Epithelial cell of esophagus (primary cell): ENCODE measurements around the gene S100G.
"Not testable (repeated sequence)": the region's sequence is repeated elsewhere in the genome, so short reads cannot be mapped to it uniquely, and the experiment has no call there.

Source experiments
- DNase-seq: peaks from one replicate; pipeline ENCODE4 v3.0.0; 2010; ENCODE audit warnings: low read depth
- H3K4me3 ChIP-seq: 2 replicates; pipeline ENCODE4 v1.5.1; 2011; ENCODE audit warnings: mild to moderate bottlenecking, low read length, control low read depth
- TF ChIP-seq, protein P1 (sequence below): IDR thresholded peaks from 2 replicates; pipeline ENCODE4 v1.5.1; 2011; ENCODE audit warnings: low read depth, mild to moderate bottlenecking, low read length, control low read depth, inconsistent platforms; ENCODE audit not compliant: insufficient read depth; ENCODE audit errors: missing control alignments

Gene S100G

DNA sequence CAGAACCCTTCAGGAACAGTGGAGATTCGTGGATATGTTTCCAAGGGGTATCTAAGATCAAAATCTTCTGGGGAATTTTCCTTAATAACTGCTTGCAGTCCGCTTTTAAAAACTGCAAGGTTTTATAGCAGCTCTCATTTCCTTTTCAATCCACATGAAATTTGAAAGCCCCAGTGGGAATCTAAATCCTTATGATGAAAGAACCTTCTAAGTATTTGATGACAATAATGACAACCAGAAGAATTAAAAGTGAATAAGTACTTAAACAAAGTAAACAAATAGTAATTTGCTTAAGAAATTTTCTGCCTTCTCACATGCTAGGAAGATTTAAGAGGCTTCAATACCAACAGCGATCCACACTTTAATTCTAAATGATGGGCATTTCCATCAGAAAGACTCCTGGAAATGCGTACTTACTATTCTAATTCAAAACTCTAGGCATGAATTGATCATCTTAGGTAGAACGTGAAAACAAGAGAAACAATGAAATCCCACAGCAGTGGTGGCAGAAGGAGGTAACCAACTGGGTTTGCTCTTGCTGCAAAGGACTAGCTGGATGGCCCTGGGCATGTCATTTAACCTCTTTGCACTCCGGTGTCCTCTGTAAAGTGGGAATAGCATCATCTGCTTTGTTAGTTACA, 37.6 kb upstream of the S100G start:
- TF ChIP-seq, protein P1, sequence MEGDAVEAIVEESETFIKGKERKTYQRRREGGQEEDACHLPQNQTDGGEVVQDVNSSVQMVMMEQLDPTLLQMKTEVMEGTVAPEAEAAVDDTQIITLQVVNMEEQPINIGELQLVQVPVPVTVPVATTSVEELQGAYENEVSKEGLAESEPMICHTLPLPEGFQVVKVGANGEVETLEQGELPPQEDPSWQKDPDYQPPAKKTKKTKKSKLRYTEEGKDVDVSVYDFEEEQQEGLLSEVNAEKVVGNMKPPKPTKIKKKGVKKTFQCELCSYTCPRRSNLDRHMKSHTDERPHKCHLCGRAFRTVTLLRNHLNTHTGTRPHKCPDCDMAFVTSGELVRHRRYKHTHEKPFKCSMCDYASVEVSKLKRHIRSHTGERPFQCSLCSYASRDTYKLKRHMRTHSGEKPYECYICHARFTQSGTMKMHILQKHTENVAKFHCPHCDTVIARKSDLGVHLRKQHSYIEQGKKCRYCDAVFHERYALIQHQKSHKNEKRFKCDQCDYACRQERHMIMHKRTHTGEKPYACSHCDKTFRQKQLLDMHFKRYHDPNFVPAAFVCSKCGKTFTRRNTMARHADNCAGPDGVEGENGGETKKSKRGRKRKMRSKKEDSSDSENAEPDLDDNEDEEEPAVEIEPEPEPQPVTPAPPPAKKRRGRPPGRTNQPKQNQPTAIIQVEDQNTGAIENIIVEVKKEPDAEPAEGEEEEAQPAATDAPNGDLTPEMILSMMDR: no peak
- no peak overlapping the region for H3K4me3 ChIP-seq
- no peak for DNase-seq

DNA sequence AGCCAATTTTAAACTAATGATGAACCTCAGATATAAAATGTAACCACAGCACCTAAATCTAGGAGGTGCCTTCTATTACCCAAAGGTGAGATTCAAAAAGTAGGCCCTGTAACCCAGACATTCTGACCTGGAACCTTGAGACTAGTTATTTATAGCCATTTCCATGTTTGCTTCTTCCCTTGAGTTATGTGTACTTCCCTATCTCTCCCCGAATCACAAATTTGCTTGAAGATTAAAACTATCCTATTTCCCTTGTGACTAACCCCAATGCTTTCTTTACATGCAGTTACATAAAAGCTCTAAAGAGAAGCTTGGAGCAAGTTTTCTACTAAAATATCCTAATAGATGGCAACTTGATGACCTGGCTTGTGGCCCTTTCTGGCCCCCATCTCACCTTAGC, 32.6 kb upstream of the S100G start:
- TF ChIP-seq, protein P1: no peak
- H3K4me3 ChIP-seq: no peak overlapping the region
- DNase-seq: no peak

DNA sequence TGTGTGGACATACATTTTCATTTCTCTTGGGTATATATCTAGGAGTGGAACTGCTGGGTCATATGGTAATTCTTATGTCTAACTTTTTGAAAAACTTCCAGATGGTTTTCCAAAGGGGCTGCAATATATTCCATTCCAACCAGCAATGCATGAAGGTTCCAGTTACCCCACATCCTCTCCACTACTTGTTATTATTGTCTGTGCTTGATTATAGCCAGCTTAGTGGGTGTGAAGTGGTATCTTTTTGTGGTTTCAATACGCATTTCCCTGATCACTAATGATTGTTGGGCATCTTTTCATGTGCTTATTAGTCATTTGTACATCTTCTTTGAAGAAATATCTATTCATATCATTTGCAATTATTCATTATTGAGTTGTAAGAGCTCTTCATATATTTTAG, 31.5 kb upstream of the S100G start:
- H3K4me3 ChIP-seq: no peak overlapping the region
- TF ChIP-seq, protein P1: no peak
- DNase-seq: no peak

DNA sequence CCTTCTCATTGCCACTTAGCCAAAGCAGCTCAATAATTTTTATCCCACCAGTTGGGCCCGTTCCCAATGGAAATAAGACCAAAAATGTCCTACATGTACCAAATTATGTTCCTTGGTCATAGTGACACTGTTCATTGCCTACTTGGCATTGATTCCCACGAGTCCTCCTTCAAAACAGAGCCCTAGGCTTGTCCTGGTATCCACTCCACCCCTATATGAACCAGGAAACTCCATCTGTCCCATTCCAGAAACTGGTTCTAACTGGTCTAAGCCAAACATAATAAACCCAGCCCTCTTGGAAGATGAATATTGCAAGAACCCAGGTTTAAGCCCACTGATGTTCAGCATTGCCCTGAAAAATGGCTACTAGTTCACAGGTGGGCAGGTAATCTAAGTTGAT, 30.9 kb upstream of the S100G start:
- H3K4me3 ChIP-seq: no peak overlapping the region
- TF ChIP-seq, protein P1: no peak
- DNase-seq: no peak

DNA sequence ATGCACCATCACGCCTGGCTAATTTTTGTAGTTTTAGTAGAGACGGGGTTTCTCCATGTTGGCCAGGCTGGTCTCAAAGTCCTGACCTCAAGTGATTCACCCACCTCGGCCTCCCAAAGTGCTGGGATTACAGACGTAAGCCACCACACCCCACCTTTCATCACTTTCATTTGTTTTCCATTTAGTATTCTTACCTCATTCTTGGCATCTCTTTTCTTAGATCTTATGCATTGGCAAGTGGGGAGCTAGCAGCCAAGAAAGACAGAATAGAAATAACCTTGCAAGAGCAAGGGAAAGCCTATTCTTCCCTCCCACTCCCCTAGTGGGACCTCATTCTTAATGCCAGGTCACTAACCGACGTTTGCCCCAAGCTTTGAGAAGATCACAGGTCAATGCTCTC, 21.4 kb upstream of the S100G start:
- peak; percentile 33 for DNase-seq
- not testable (repeated sequence) for H3K4me3 ChIP-seq

DNA sequence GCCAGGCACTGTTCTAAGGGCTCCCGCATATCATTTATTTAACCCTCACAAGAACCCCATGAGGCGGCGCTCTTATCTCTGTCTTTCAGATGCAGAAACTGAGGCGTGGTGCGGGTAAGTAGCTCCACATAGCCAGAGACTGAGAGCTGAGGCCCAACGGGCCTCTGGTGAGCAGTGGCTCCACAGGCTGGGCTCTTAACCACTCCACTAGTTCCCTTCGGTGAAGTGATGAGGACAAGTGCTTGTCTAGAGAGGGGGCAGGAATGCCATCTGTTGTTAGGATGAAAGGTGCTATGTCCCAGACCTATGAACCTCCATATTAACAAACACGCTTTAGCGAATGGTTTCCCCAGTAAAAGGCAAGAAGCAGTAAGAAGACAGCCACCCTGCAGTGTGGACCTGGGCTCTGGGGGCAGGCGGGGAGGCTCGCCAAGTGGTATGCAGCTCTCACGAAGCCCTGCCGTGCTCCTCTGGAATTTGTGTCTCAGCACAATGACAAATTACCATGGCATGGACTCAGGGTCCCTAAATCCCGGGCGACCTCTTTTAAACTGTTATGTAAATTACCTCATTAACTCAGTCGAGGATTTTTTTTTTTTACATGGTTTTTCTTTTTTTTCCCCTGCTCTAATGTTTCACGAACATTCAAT, 20.9 kb upstream of the S100G start:
- no peak overlapping the region for H3K4me3 ChIP-seq
- DNase-seq: no peak
- TF ChIP-seq, protein P1: no peak

DNA sequence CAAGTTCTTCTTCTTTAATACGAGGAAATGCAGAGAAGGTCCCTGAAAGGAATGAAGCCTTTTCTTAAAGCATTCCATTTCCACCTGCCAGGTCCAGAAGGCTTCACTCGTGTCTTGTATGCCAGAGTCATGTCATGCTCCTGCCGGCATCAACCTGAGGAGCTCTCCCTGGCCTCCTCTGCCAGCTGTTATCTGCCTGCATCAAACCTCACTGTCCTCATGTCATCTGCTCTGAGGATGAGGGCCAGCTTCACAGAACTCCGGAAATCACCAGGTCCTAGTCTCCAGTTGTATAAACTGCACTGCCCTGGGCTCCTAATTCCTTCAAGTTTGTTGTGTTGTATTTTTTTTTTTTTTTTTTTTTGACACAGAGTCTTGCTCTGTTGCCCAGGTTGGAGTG, 20.0 kb upstream of the S100G start:
- TF ChIP-seq, protein P1: no peak
- no peak overlapping the region for H3K4me3 ChIP-seq
- no peak for DNase-seq
